HG03175 (cell line): Measurements from ENCODE around the gene WDCP.
"Not testable (repeated sequence)": the region's sequence is repeated elsewhere in the genome, so short reads cannot be mapped to it uniquely, and the experiment has no call there.

Source experiments
- ATAC-seq: cut with Tn5 transposase; IDR thresholded peaks from one replicate; pipeline ENCODE4 v1.9.1; 2021; ENCODE audit warnings: mild to moderate bottlenecking, moderate library complexity; ENCODE audit not compliant: unreplicated experiment

The WDCP gene, protein sequence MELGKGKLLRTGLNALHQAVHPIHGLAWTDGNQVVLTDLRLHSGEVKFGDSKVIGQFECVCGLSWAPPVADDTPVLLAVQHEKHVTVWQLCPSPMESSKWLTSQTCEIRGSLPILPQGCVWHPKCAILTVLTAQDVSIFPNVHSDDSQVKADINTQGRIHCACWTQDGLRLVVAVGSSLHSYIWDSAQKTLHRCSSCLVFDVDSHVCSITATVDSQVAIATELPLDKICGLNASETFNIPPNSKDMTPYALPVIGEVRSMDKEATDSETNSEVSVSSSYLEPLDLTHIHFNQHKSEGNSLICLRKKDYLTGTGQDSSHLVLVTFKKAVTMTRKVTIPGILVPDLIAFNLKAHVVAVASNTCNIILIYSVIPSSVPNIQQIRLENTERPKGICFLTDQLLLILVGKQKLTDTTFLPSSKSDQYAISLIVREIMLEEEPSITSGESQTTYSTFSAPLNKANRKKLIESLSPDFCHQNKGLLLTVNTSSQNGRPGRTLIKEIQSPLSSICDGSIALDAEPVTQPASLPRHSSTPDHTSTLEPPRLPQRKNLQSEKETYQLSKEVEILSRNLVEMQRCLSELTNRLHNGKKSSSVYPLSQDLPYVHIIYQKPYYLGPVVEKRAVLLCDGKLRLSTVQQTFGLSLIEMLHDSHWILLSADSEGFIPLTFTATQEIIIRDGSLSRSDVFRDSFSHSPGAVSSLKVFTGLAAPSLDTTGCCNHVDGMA

DNA sequence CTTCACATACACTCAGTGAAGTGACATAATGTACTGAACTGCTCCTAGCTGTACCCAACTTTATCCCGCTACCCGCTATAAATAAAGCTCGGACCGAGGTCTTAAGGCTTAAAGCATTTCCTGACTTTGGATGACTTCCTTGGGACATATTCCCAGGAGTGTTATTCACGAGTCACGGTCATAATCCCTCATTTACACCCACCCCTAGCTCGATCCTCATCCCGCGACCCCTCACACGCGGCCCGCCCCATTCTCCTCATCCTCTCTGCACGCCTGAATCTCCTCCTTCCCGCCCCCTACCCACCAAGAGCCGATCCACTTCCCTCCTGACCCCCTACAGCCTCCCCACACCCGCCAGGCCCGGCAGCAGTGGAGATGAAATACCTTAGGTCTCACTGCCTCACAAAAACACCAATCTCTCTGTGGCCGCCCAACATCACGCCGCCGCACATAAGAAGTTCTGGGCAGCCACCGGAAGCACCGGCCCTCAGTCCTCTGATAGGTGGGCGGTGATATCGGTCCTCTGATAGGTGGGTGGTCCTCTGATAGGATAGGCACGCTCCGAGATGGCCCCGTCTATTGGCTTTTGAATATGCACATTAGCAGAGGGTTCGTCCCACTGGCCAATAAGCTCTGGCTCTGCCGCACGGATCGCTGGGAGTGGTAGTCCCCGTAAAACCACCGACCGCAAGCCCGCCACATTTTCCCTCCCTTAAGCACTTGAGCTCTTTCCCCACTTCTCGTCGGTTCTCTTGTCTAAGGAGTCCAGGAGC, at the start of gene WDCP:
WDCP (minus strand) TSS at position 462 of the 773 bp plus-strand sequence. CDS start 7,897 bp downstream, outside the sequence.
- peak; percentile 99 for ATAC-seq

DNA sequence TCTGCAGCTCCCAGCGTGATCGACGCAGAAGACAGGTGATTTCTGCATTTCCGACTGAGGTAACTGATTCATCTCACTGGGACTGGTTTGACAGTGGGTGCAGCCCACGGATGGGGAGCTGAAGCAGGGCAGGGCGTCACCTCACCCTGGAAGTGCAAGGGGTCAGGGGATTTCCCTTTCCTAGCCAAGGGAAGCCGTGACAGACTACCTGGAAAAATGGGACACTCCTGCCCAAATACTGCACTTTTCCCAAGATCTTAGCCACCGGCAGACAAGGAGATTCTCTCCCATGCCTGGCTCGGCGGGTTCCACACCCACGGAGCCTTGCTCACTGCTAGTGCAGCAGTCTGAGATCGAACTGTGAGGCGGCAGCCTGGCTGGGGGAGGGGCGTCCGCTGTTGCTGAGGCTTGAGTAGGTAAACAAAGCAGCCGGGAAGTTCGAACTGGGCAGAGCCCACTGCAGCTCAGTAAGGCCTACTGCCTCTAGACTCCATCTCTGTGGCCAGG, 48.0 kb upstream of the WDCP start:
- not testable (repeated sequence) for ATAC-seq

GRCh38 chr2:24093270-24093669, 46.1 kb upstream of the WDCP start:
- ATAC-seq, result not testable (repeated sequence)

- ATAC-seq, result no peak
These were observed 41.7 kb upstream of the WDCP start for GRCh38 chr2:24088821-24089359.

DNA sequence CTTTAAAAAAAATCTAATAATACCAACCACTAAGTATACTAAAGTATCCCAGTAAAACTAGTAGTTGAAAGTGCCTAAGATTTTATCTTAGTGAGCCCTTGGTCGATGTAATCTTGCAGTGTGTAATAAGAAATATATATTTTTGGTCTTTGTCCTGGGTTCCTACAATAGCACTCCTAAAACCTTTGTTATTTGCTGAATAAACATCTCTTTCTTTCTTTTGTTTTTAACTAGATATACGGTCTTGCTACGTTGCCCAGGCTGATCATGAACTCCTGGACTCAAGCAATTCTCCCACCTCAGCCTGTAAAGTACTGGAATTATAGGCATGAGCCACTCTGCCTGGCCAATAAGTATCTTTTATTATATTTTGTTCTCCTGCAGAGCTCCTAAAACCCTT, 39.8 kb upstream of the WDCP start:
- no peak for ATAC-seq

GRCh38 chr2:24086241-24086640, 39.0 kb upstream of the WDCP start:
- ATAC-seq, result no peak

GRCh38 chr2:24085200-24085489, 38.0 kb upstream of the WDCP start:
- no peak for ATAC-seq

- peak; percentile 85 for ATAC-seq
These were observed 37.4 kb upstream of the WDCP start, which contains the start of gene TP53I3 for GRCh38 chr2:24084386-24085199. Gene TP53I3 (minus strand): TSS chr2:24084834. CDS start chr2:24084326, 508 bp downstream.

- peak; percentile 77 for ATAC-seq
These were observed 36.6 kb upstream of the WDCP start for GRCh38 chr2:24083567-24084385.

GRCh38 chr2:24082787-24083566, 35.8 kb upstream of the WDCP start:
- ATAC-seq, result no peak

- no peak for ATAC-seq
These were observed 33.5 kb upstream of the WDCP start for GRCh38 chr2:24080701-24081100.

- ATAC-seq, result no peak
These were observed 30.7 kb upstream of the WDCP start for GRCh38 chr2:24077879-24078278.

- ATAC-seq, result no peak
These were observed 30.3 kb upstream of the WDCP start for GRCh38 chr2:24077535-24077877.

DNA sequence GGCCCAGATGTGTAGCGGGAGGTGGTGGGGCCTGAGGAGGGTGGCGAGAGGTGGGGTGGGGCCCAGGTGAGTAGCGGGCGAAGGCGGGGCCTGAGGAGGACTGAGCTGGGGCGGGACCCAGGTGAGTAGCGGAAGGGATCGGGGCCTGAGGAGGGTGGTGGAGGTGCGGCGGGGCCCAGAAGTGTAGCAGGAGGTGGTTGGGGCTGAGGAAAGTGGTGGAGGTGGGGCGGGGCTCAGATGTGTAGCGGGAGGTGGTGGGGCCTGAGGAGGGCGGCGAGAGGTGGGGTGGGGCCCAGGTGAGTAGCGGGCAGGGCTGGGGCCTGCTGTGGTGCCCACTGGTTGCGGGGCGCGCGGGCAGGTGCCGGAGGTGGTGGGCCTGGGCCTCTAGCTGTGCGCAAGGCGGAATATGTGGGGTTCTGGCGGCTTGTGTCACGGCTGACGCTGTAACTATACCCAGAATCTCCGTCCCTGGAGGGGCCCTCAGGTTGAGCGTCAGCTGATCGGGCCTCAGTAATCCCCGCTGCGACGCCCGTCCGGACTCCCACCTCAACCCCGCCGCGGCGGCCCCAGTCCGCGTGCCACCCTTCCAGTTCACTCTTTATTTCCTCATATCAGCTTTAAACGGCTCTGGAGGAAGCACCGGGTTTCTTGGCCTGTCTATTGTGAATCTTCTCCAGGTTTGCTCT, 29.8 kb upstream of the WDCP start:
- ATAC-seq, result peak; percentile 7

DNA sequence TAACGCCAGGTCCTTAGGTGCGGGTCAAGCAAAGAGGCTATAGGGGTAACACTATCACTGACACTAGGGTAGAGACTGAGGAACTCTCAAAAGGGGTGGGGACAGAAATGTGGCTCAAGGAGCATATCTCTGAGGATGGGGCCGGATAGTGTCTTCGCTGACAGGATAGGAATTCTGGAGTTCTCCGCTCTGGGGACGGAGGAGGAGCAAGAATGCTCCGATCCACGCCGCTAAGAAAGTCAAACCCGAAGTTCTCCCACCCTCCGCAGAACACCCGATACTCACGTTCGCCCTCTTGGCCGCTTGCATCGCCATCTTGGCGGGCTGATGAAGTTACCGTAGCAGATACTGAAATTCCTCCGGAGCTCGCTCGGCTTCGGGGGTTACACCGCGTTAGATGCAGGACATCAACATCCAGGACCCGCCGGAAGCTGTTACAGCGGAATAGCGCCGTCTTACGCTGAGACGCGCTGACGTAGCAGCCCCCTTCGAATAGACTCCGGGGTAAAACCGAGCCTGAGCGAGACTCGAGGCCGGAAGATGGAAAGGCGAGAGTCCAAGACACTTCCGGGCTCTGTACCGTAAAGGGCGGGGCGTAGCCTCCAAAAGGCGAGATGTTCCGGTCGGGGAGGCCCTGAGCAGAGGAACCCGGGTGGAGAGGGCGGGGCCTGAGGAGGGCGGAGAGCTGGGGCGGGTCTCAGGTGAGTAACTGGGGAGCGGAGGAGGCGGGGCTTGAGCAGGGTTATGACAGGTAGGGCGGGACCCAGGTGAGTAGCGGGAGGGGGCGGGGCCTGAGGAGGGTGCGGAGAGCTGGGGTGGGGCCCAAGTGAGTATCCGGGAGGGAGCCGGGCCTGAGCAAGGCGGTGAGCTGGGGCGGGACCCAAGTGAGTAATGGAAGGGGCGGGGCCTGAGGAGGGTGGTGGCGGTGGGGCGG, 29.0 kb upstream of the WDCP start, which contains the start of gene SF3B6:
SF3B6 (minus strand) TSS at position 412 of the 934 bp plus-strand sequence; CDS start at position 315, 97 bp downstream.
- ATAC-seq, result peak; percentile 94

DNA sequence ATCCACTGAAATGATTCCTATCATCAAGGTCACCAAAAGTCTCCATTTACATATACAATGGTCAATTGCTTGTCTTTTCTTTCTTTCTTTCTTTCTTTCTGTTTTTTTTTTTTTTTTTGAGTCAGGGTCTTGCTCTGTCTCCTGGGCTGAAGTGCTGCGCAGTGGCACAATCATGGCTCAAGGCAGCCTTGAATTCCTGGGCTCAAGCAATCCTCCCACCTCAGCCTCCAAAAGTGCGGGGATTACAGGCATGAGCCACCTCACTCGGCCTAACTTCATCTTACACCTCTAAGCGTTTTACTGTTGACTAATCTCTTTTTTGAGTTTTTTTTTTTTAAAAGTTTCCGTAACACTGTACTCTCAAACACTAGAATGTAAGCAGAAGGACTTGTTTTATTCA, 28.1 kb upstream of the WDCP start:
- ATAC-seq, result no peak

- ATAC-seq, result no peak
These were observed 26.6 kb upstream of the WDCP start for GRCh38 chr2:24073816-24074215.
